ENCODE measurements around the gene HNRNPA0.

The HNRNPA0 gene

DNA sequence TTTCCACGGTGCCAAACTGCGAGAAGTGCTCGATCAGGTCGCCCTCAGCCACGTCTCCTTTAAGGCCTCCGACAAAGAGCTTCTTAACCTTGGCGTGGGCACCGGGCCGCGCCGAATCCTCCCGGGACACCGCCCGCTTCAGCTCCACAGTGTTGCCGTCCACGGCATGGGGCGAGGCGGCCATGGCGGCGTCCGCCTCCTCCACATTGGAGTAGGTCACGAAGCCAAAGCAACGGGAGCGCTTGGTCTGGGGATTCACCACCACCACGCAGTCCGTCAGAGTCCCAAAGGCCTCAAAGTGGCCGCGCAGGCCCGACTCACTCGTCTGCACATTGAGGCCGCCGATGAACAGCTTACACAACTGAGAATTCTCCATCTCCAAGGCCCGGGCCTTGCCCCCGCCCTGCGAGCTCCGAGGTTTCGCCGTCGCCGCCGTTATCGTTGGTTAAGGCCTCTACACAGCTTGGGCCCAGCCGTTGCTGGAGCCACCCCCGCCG, 424 bp downstream of the HNRNPA0 start:
- DNase-seq: no peak

GRCh38 chr5:137752905-137753690, 1.1 kb downstream of the HNRNPA0 start:
- peak; percentile 54 for DNase-seq

GRCh38 chr5:137751869-137752491, 2.2 kb downstream of the HNRNPA0 start:
- peak; percentile 50 for DNase-seq

DNA sequence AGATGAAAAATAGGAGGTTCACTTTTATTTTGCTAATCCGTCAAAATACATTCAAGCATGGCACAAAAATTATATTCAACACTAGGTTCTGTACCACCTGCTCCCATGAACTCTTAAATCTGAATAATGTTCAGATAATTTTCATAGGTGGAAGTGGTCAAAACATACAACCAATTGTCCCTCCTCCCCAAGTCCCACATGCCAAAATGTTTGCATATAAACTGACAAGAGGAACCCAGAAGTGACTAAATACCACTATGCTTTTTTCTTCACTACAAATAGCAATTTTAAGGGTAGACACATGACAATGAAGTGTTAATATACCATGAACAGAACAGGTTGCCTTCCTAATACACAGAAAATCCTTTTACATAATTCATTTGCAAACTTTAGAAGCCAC, 3.7 kb downstream of the HNRNPA0 start:
- DNase-seq: no peak

GRCh38 chr5:137747848-137748247, 6.3 kb downstream of the HNRNPA0 start:
- DNase-seq: no peak

DNA sequence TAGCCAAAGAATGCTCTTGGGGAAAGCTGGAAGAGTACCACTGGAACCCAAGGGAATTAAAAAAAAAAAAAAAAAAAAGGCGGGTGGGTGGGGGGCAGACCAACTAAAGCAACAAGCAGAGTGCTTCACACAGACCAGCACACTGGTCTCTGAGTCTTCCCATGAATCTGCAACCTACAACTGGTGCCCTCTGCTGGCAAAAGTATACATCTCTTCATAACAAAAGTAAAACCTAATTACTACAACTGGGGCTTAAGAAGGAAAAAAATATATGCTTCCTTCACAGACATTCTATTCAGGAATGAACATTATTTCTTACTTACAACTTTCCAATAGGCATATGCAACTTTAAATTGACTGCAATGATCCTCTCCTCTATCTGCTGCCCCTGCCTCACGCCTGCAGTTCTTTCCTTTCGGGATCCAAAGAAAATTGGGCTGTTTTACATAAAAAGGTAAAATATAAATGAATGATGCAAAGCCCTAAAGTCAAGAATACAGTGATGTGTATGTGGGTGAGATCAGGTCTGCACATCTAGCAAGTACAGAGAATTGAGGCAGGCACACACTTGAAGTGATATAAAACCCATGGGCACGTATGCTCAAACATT, 11.0 kb downstream of the HNRNPA0 start:
- DNase-seq: peak; percentile 66

DNA sequence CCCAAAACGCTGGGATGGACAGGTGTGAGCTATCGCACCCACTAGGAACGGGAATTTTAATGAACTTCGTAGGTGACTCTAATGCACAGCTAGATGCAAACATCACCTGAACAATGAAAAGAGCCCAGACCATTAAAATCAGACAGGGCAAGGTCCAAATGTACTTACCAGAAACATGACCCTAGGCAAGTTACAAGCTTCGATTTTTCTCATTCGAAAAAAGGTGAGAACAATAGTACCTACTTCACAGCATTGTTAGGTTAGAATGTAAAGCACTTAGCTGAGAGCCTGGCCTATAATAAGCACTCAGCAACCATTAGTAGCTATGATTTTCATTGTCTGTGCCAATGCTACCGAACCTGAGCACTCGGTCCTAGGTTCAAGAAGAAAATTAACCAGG, 12.4 kb downstream of the HNRNPA0 start:
- DNase-seq: no peak

- no peak for DNase-seq
Measured at GRCh38 chr5:137739737-137740136, 14.4 kb downstream of the HNRNPA0 start.

DNA sequence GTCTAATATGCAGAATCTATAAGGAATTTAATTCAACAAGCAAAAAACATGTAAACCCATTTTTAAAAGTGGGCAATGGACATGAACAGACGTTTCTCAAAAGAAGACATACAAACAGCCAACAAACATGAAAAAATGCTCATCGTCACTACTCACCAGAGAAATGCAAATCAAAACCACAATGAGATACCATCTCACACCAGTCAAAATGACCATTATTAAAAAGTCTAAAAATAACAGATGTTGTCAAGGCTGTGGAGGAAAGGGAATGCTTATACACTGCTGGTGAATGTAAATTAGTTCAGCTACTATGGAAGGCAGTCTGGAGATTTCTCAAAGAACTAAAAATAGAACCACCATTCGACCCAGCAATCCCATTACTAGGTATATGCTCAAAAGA, 15.2 kb downstream of the HNRNPA0 start:
- no peak for DNase-seq

GRCh38 chr5:137737349-137738131, 16.6 kb downstream of the HNRNPA0 start:
- DNase-seq: peak; percentile 28

DNA sequence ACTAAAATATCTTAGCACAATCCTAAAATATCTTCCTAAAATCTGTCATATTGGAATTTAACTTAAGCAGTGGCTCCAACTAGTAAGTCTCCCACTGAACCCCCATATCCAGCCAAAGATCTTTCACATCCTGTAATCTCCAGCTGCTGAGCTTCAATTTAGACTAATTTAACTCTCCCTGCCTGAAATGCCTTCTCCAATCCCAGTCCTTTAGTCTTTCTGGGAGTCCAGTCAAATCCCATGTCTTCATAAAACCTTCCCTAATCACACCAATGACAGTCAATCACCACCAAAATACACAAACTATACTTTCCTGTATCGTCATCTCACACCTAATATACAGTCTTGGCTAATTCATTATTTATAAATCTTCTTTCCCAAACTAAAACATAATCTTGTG, 17.7 kb downstream of the HNRNPA0 start:
- DNase-seq: no peak

DNA sequence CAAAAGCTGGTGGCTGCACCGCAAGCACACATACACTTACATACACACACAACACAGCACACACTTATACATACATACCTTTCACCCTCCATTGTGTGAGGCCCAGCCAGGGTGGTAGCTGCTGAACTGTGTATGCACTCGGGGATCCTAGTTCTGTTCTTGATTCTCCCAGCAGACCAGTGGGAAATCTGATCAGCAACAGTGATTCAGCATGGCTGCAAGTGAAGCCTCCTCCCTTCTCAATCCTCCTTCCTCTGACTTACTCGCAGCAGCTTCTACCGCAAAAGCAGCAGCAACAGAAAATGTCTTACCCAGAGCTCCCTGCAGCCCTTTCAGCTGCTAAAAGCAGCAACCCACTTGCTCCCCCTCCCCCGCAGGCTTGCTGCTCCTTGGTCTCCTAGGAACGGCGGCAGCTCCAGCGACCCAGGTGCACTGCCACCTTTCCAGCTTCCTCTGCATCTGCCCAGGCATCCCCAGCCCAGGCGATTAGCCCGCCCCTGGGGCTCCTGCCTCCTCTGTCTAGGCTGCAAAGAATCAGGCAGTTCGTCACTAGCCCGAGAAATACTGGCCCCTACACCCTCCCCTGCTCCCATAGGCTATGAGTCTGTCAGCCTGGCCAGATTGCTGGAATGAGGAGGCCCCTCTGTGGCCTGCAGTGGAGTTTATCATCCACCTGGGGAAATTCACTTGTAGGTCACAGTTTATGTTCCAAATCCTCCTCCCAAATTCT, 18.4 kb downstream of the HNRNPA0 start, which contains the start of gene KLHL3:
KLHL3 (minus strand) TSS at position 535 of the 730 bp plus-strand sequence; CDS start at position 92, 443 bp downstream.
- peak; percentile 33 for DNase-seq

- no peak for DNase-seq
Measured at GRCh38 chr5:137734962-137735554, 19.1 kb downstream of the HNRNPA0 start.

GRCh38 chr5:137734331-137734730, 19.8 kb downstream of the HNRNPA0 start:
- no peak for DNase-seq

DNA sequence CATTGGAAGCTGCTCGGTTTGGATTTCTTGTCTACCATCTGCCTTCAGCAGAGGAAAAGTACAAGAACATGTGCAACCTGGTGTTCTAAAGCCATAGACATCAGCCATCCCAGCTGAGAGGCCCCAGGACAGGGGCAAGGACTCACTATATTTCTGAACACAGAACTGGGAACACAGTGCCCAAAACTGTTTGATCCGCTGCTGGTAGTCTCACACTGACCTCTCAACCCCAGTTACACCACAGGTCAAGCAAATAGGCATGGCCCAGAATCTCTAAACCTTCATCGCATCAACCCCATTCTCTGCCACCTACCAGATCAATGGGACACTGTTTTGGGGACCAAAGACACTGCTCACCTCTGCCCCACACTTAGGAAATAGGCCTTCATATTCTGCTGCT, 20.2 kb downstream of the HNRNPA0 start:
- no peak for DNase-seq

GRCh38 chr5:137733006-137733405, 21.2 kb downstream of the HNRNPA0 start:
- DNase-seq: no peak

GRCh38 chr5:137731176-137731575, 23.0 kb downstream of the HNRNPA0 start:
- no peak for DNase-seq

DNA sequence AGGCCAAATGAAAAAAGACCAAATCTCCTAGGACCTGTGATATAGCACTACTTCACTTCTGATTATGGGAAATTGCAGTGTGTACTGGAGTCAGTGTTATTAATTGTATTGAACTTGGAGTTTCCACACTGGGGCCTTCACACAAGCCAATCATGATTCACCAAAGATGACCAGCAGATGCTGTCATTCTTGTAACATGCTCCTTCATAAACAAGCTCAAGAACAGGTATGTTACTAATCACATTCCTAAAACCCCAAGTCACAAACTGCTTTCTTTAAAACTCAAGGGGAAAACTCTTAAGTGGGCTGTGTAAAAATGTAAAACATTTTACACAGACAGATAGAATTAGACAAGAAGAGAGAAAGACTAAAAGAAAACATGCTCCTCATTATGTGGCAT, 23.8 kb downstream of the HNRNPA0 start:
- no peak for DNase-seq

GRCh38 chr5:137728048-137728447, 26.1 kb downstream of the HNRNPA0 start:
- no peak for DNase-seq

DNA sequence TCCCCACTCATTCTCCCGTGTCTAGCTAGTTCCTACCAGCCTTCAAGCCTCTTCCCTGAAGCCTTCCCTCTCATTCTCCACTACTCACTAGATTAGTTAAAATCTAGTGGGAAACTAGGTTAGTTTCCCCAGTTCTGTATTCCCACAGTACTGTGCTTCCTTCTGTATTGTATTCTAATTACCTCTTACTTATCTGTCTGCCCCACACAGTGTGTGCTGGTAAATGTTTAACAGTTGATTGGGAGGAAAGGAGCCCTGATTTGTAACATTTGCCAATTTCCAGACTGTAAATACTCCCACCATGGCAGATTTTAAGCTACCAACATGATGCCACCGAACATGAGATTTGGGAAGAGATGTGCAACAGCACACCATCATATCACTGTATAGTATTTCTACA, 26.5 kb downstream of the HNRNPA0 start:
- DNase-seq: no peak

DNA sequence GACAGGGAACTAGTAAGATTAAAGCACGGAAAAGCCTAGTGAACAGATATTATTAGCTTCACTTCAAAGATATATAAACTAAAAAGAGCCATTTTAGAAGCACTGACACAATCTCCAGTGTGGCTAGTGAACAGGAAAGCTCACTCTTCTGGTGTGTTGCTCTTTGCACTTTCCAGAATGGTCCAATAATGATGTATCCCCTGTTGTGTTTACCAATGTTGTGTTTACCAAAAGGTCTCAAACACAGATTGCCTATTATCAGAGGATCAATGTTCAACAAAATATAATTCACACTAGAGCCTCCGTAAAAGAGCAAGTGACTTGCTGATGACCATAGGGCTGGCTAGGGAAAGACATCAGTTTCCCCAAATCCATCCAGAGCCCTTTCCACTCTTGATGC, 29.9 kb downstream of the HNRNPA0 start:
- no peak for DNase-seq

DNA sequence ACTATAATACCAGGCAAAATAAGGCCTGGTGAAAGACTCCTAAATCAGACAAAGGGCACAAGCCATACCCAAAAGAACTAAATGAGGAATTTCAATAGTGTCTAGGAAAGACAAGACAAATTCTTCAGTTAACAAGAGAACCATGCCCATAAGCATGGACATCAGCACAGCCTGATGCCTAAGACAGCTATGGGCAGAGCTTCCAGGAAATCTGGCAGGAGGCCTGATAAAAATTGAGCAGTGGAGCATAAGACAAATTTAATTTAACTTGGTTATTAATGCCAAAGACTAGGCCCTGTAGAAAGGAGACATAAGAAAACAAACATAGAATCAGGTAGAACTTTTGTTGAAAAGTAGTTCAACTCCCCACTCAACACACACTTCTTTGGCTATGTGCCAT, 35.6 kb downstream of the HNRNPA0 start:
- DNase-seq: no peak

All from activated CD4-positive, alpha-beta T cell treated with anti-CD3 and anti-CD28 coated beads, Interleukin-2, amount 50 U/mL, for 16 hours (primary cell).